IMR-90 (cell line): ENCODE data around the gene ZNF580.

Experiments
- CEBPB ChIP-seq: IDR thresholded peaks from 2 replicates; pipeline ENCODE4 v1.6.1; 2012; ENCODE audit warnings: low read depth, low read length, improper control_type of control experiment
- CTCF ChIP-seq: conservative IDR thresholded peaks from 2 replicates; pipeline ENCODE4 v1.5.1; 2012; ENCODE audit warnings: mild to moderate bottlenecking, low read depth, low read length, improper control_type of control experiment
- POLR2A ChIP-seq: IDR thresholded peaks from 2 replicates; pipeline ENCODE4 v1.6.1; 2012; ENCODE audit warnings: mild to moderate bottlenecking, low read depth, low read length
- SMC3 ChIP-seq: fragments of 150-350 bp; IDR thresholded peaks from 2 replicates; pipeline ENCODE4 v1.6.1; 2016; ENCODE audit warnings: low read depth, mild to moderate bottlenecking, antibody characterized with exemption, low read length, moderate library complexity

GRCh38 chr19:55621673-55622231 is 19.1 kb upstream of the ZNF580 start:
- no peak for TF ChIP-seq CTCF
- TF ChIP-seq POLR2A, result no peak
- no peak for TF ChIP-seq SMC3
- TF ChIP-seq CEBPB, result no peak
